ENCODE results near the gene CIDEB. TPM values are rescaled to one million over a fixed set of nuclear protein-coding genes. Genes with fewer than 3 reads are reported as not detected.

The CIDEB gene
- total and polyA plus RNA-seq, 11 donors: 1.7 to 10.1 (median 3.0) TPM

GRCh38 chr14:24324024-24324423, 16.2 kb upstream of the CIDEB start:
- no peak for TF ChIP-seq CTCF (IDR thresholded peaks at IDR 0.05)
- TF ChIP-seq POLR2A (IDR thresholded peaks at IDR 0.05): no peak
- Histone ChIP-seq H3K4me1 (peaks cover 0 to 25% (median 0%) of the 10 kb centered on the region in 12 donors), H3K27me3 (peaks cover 0 to 6% (median 0%) of the 10 kb centered on the region in 9 donors), H3K4me3 (no peak overlapping the region), H3K27ac (no peak overlapping the region), H3K9me3 (no peaks in the 10 kb centered on the region), H3K36me3 (peaks cover 0 to 52% (median 29%) of the 10 kb centered on the region in 9 donors)
- ATAC-seq (no peak), DNase-seq (no peak)
- 77 to 83% (median 81%) methylated on average over 6 of the region's 6 CpGs for WGBS, 4 donors
- intact Hi-C loops (cut with DNase I): no loop called here

- Histone ChIP-seq H3K27me3 (peaks cover 0 to 12% (median 0%) of the 10 kb centered on the region in 9 donors), H3K27ac (no peak overlapping the region), H3K4me1 (peaks cover 0 to 24% (median 0%) of the 10 kb centered on the region in 12 donors), H3K4me3 (no peak overlapping the region), H3K36me3 (peaks cover 0 to 57% (median 29%) of the 10 kb centered on the region in 9 donors), H3K9me3 (no peaks in the 10 kb centered on the region)
- intact Hi-C loops (cut with DNase I): no loop called here
- no peak for ATAC-seq
- WGBS, 4 donors: 69 to 82% (median 73%) methylated on average over 3 of the region's 3 CpGs
- no peak for TF ChIP-seq POLR2A (IDR thresholded peaks at IDR 0.05)
- TF ChIP-seq CTCF (IDR thresholded peaks at IDR 0.05): no peak
- no peak for DNase-seq
Observed at GRCh38 chr14:24323341-24323740, 15.6 kb upstream of the CIDEB start.

- TF ChIP-seq CTCF (IDR thresholded peaks at IDR 0.05): no peak
- no peak for TF ChIP-seq POLR2A (IDR thresholded peaks at IDR 0.05)
- no peak for DNase-seq
- Histone ChIP-seq H3K4me1 (peaks cover 0 to 24% (median 0%) of the 10 kb centered on the region in 12 donors), H3K36me3 (peaks cover 0 to 57% (median 29%) of the 10 kb centered on the region in 9 donors), H3K27ac (no peak overlapping the region), H3K4me3 (no peak overlapping the region), H3K27me3 (peaks cover 0 to 19% (median 0%) of the 10 kb centered on the region in 9 donors), H3K9me3 (no peaks in the 10 kb centered on the region)
- intact Hi-C loops (cut with DNase I): no loop called here
- 74 to 84% (median 76%) methylated on average over 10 of the region's 10 CpGs for WGBS, 4 donors
- ATAC-seq: no peak
Observed at GRCh38 chr14:24322672-24323071, 14.9 kb upstream of the CIDEB start.

GRCh38 chr14:24321212-24321975, 13.6 kb upstream of the CIDEB start:
- Histone ChIP-seq H3K4me3 (no peak overlapping the region), H3K9me3 (no peaks in the 10 kb centered on the region), H3K4me1 (peaks cover 0 to 26% (median 8%) of the 10 kb centered on the region in 12 donors), H3K36me3 (peaks cover 0 to 51% (median 29%) of the 10 kb centered on the region in 9 donors), H3K27me3 (peaks cover 0 to 27% (median 3%) of the 10 kb centered on the region in 9 donors), H3K27ac (no peak overlapping the region)
- DNase-seq (peak in 1 of 5 donors; percentile 19), ATAC-seq (no peak)
- intact Hi-C loops (cut with DNase I): no loop called here
- TF ChIP-seq CTCF (IDR thresholded peaks at IDR 0.05) (no peak), POLR2A (IDR thresholded peaks at IDR 0.05) (no peak)
- whole genome bisulfite sequencing, 4 donors: 86 to 89% (median 87%) methylated on average over 14 of the region's 14 CpGs

Measured in heart left ventricle (tissue), 16 donors.